ENCODE results near the gene HOXA13. TPM values are rescaled to one million over a fixed set of nuclear protein-coding genes. Genes with fewer than 3 reads are reported as not detected.
A peak's percentile ranks its signal among the peaks of the same experiment; 100 is the strongest.

HOXA13 gene
- total RNA-seq, 1 experiment from 2014 or later, result not detected

- peaks cover 10% of the 10 kb centered on the region for H3K27me3 Mint-ChIP-seq (ENCODE audit: insufficient read depth, unreplicated experiment)
- intact Hi-C loops (cut with micrococcal nuclease), result loop anchor here (1.0 kb wide), 2 partner anchors 341 to 370 kb away; no protein-coding TSS in a partner anchor
- H3K9me3 Mint-ChIP-seq (ENCODE audit: unreplicated experiment), result no peaks in the 10 kb centered on the region
- CTCF ChIA-PET, result interaction anchor here (0.6 to 1.6 kb wide), 10 partner anchors 10 to 785 kb away, joined by 3 to 6 read pairs (median 4); no protein-coding TSS in a partner anchor
- peak overlapping the region; percentile 74 for H3K4me3 Mint-ChIP-seq (ENCODE audit: unreplicated experiment)
- no TSS peak for BruUV-seq (replicated peaks)
- H3K27ac Mint-ChIP-seq (ENCODE audit: low read depth, unreplicated experiment), result no peak overlapping the region
- TF ChIP-seq, protein P1, sequence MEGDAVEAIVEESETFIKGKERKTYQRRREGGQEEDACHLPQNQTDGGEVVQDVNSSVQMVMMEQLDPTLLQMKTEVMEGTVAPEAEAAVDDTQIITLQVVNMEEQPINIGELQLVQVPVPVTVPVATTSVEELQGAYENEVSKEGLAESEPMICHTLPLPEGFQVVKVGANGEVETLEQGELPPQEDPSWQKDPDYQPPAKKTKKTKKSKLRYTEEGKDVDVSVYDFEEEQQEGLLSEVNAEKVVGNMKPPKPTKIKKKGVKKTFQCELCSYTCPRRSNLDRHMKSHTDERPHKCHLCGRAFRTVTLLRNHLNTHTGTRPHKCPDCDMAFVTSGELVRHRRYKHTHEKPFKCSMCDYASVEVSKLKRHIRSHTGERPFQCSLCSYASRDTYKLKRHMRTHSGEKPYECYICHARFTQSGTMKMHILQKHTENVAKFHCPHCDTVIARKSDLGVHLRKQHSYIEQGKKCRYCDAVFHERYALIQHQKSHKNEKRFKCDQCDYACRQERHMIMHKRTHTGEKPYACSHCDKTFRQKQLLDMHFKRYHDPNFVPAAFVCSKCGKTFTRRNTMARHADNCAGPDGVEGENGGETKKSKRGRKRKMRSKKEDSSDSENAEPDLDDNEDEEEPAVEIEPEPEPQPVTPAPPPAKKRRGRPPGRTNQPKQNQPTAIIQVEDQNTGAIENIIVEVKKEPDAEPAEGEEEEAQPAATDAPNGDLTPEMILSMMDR (IDR thresholded peaks at IDR 0.05; ENCODE audit: unreplicated experiment), result peak; percentile 44
- peak; percentile 46 for DNase-seq (ENCODE audit: unreplicated experiment)
- H3K36me3 Mint-ChIP-seq (ENCODE audit: insufficient read depth, unreplicated experiment), result no peaks in the 10 kb centered on the region
- H3K4me1 Mint-ChIP-seq (ENCODE audit: insufficient read depth, unreplicated experiment), result no peaks in the 10 kb centered on the region
- POLR2A ChIA-PET, result interaction anchor here (0.8 kb wide), 1 partner anchor 188 kb away, joined by 3 read pairs; no protein-coding TSS in a partner anchor
Observed at GRCh38 chr7:27235387-27236311, 35.8 kb upstream of the HOXA13 start.

DNA sequence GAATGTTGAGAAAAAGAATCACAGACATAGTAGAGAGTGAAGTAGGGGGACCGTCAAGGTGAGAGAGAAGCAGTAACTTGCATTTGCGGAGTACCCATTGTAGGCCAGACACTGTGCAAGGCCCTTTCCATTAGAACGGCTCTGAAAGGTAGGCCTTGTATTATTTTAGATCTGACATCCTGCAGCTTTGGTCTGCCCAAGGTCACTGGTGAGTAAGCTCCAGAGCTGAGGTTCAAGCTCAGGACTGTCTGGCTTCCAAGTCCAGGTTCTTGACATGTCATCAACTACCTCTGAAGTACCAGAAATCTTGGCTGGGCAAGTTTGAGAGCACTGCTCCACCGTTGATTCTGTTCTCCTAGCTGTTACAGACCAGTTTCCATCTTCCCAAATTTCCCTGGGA, 29.6 kb upstream of the HOXA13 start:
- Mint-ChIP-seq H3K27me3 (ENCODE audit: insufficient read depth, unreplicated experiment) (no peaks in the 10 kb centered on the region), H3K9me3 (ENCODE audit: unreplicated experiment) (no peaks in the 10 kb centered on the region), H3K36me3 (ENCODE audit: insufficient read depth, unreplicated experiment) (no peaks in the 10 kb centered on the region), H3K4me1 (ENCODE audit: insufficient read depth, unreplicated experiment) (no peaks in the 10 kb centered on the region), H3K27ac (ENCODE audit: low read depth, unreplicated experiment) (no peak overlapping the region), H3K4me3 (ENCODE audit: unreplicated experiment) (no peak overlapping the region)
- CTCF ChIA-PET, result no interaction called here
- BruUV-seq (replicated peaks), result no TSS peak
- intact Hi-C loops (cut with micrococcal nuclease), result no loop called here
- no peak for DNase-seq (ENCODE audit: unreplicated experiment)
- POLR2A ChIA-PET, result no interaction called here
- TF ChIP-seq, protein P1 (IDR thresholded peaks at IDR 0.05; ENCODE audit: unreplicated experiment), result no peak

DNA sequence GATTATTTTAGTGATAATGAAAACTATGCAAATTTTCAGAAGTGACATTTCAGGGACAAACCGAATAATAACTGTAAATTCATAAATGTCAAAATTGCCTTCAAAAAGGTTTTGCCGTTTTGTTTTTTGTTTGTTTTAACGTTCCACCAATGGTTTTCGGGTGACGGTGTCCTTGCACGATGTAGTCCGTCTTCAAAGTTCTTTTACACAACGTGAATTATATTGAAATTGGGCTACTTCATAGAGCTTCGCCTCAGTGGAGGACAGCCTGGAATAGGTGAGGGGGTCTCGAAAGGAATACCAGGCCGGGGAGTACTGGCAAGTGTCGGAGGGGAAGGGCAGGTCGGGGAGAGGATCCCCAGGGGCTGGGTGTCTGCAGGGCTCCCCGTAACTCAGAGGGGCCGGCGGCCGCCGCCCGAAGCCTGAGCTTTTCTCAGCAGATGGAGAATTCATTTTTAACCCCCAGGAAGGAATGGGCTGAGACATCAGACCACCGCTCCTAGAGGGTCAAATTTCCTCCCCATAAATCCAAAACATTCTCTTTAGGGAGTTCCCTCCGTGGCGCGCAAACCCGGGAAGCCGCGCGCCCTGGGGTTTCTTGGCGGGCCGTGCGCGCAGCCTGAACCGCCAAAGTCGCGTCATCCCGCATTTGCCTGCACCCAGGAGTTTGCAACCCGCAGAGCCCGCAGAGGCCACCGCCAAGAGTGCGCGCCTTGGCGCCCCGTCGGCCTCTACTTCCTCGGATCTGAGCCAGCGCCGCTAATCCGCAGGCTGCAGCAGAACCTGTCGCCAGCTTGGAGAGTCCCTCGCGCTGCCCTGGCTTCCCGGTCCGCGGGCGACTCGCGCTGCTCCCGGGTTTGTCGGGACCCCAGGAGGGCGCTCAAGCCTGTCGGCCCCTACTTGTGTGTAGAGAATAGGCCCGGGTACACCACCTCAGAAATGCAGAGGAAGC, 25.4 kb upstream of the HOXA13 start:
- no peaks in the 10 kb centered on the region for H3K9me3 Mint-ChIP-seq (ENCODE audit: unreplicated experiment)
- POLR2A ChIA-PET, result interaction anchor here (0.7 kb wide), 2 partner anchors 345 to 836 kb away, joined by 3 read pairs; no protein-coding TSS in a partner anchor
- no peaks in the 10 kb centered on the region for H3K27me3 Mint-ChIP-seq (ENCODE audit: insufficient read depth, unreplicated experiment)
- H3K36me3 Mint-ChIP-seq (ENCODE audit: insufficient read depth, unreplicated experiment), result no peaks in the 10 kb centered on the region
- no TSS peak for BruUV-seq (replicated peaks)
- intact Hi-C loops (cut with micrococcal nuclease), result no loop called here
- H3K4me1 Mint-ChIP-seq (ENCODE audit: insufficient read depth, unreplicated experiment), result peaks cover 7% of the 10 kb centered on the region
- DNase-seq (ENCODE audit: unreplicated experiment), result no peak
- no peak overlapping the region for H3K27ac Mint-ChIP-seq (ENCODE audit: low read depth, unreplicated experiment)
- TF ChIP-seq, protein P1 (IDR thresholded peaks at IDR 0.05; ENCODE audit: unreplicated experiment), result no peak
- CTCF ChIA-PET, result interaction anchor here (0.6 to 1.0 kb wide), 4 partner anchors 10 to 119 kb away, joined by 4 to 5 read pairs (median 4); no protein-coding TSS in a partner anchor
- H3K4me3 Mint-ChIP-seq (ENCODE audit: unreplicated experiment), result no peak overlapping the region

Data from MCF 10A (cell line).